MM.1S (cell line): ENCODE data around the gene GINM1.

Source experiments
- DNase-seq: peaks from one replicate; pipeline ENCODE4 v3.0.0-alpha.2; 2015
- H2AFZ ChIP-seq: fragments of 300-600 bp; sonication (generic); 2 replicates; pipeline ENCODE4 v1.6.0; 2016; ENCODE audit warnings: antibody characterized with exemption, low read length
- H3F3A ChIP-seq: fragments of 300-600 bp; sonication (generic); 2 replicates; pipeline ENCODE4 v1.6.1; 2016; ENCODE audit warnings: mild to moderate bottlenecking, antibody characterized with exemption, low read length, moderate library complexity, mixed read lengths; ENCODE audit not compliant: insufficient read depth
- H3K27ac ChIP-seq: fragments of 300-600 bp; sonication (generic); 2 replicates; pipeline ENCODE4 v1.5.1; 2016; ENCODE audit warnings: mild to moderate bottlenecking, low read length
- H3K27me3 ChIP-seq: fragments of 300-600 bp; sonication (generic); replicated peaks from 2 replicates; pipeline ENCODE4 v1.6.0; 2016; ENCODE audit warnings: low read length; ENCODE audit not compliant: insufficient read depth
- H3K36me3 ChIP-seq: fragments of 300-600 bp; sonication (generic); replicated peaks from 2 replicates; pipeline ENCODE4 v1.6.1; 2016; ENCODE audit warnings: mild to moderate bottlenecking, low read length, mixed read lengths; ENCODE audit not compliant: insufficient read depth
- H3K4me1 ChIP-seq: fragments of 300-600 bp; sonication (generic); 2 replicates; pipeline ENCODE4 v1.6.1; 2016; ENCODE audit warnings: low read length, mixed read lengths
- H3K4me2 ChIP-seq: fragments of 300-600 bp; sonication (generic); 2 replicates; pipeline ENCODE4 v1.6.0; 2016; ENCODE audit warnings: low read depth, low read length
- H3K4me3 ChIP-seq: fragments of 300-600 bp; sonication (generic); 2 replicates; pipeline ENCODE4 v1.5.1; 2016; ENCODE audit warnings: low read length, mixed read lengths
- H3K79me2 ChIP-seq: fragments of 300-600 bp; sonication (generic); 2 replicates; pipeline ENCODE4 v1.6.1; 2016; ENCODE audit warnings: mixed run types, low read length, mixed read lengths
- H3K9ac ChIP-seq: fragments of 300-600 bp; sonication (generic); 2 replicates; pipeline ENCODE4 v1.6.1; 2016; ENCODE audit warnings: low read length, mixed read lengths
- H3K9me2 ChIP-seq: fragments of 300-600 bp; sonication (generic); replicated peaks from 2 replicates; pipeline ENCODE4 v1.6.1; 2016; ENCODE audit warnings: mild to moderate bottlenecking, low read length, mixed read lengths; ENCODE audit not compliant: insufficient read depth
- H3K9me3 ChIP-seq: fragments of 300-600 bp; sonication (generic); replicated peaks from 2 replicates; pipeline ENCODE4 v1.6.1; 2016; ENCODE audit warnings: mild to moderate bottlenecking, low read length, mixed read lengths; ENCODE audit not compliant: insufficient read depth
- H4K20me1 ChIP-seq: fragments of 300-600 bp; sonication (generic); 2 replicates; pipeline ENCODE4 v1.6.1; 2016; ENCODE audit warnings: mild to moderate bottlenecking, low read length, moderate library complexity, mixed read lengths; ENCODE audit not compliant: insufficient read depth
- CTCF ChIP-seq: fragments of 300-600 bp; sonication (generic); IDR thresholded peaks from 2 replicates; pipeline ENCODE4 v1.5.1; 2016; ENCODE audit warnings: antibody characterized with exemption, low read length, mixed read lengths
- EZH2 ChIP-seq: fragments of 300-600 bp; sonication (generic); optimal IDR thresholded peaks from 2 replicates; pipeline ENCODE3; 2017; ENCODE audit warnings: low read depth, mild to moderate bottlenecking, antibody characterized with exemption, low read length, mixed read lengths
- EZH2phosphoT487 ChIP-seq: fragments of 300-600 bp; sonication (generic); IDR thresholded peaks from 2 replicates; pipeline ENCODE4 v1.6.1; 2018; ENCODE audit warnings: antibody characterized with exemption, low read length

Gene GINM1

GRCh38 chr6:149600508-149600907 lies 34.3 kb downstream of the GINM1 start:
- H3F3A ChIP-seq, result no peaks in the 10 kb centered on the region
- TF ChIP-seq EZH2phosphoT487 (no peak), CTCF (no peak), EZH2 (no peak)
- no peaks in the 10 kb centered on the region for H3K27me3 ChIP-seq
- no peaks in the 10 kb centered on the region for H3K4me1 ChIP-seq
- no peaks in the 10 kb centered on the region for H3K9me2 ChIP-seq
- no peaks in the 10 kb centered on the region for H3K9me3 ChIP-seq
- no peak overlapping the region for H2AFZ ChIP-seq
- no peaks in the 10 kb centered on the region for H3K36me3 ChIP-seq
- no peaks in the 10 kb centered on the region for H4K20me1 ChIP-seq
- DNase-seq, result no peak
- no peaks in the 10 kb centered on the region for H3K79me2 ChIP-seq
- H3K9ac ChIP-seq, result no peak overlapping the region
- H3K27ac ChIP-seq, result no peak overlapping the region
- H3K4me3 ChIP-seq, result no peak overlapping the region
- no peak overlapping the region for H3K4me2 ChIP-seq

- H3K27me3 ChIP-seq, result no peaks in the 10 kb centered on the region
- TF ChIP-seq CTCF, result no peak
- no peak for TF ChIP-seq EZH2
- TF ChIP-seq EZH2phosphoT487, result no peak
- no peaks in the 10 kb centered on the region for H3F3A ChIP-seq
- no peaks in the 10 kb centered on the region for H3K9me2 ChIP-seq
- no peaks in the 10 kb centered on the region for H3K9me3 ChIP-seq
- H3K27ac ChIP-seq, result no peak overlapping the region
- no peaks in the 10 kb centered on the region for H3K4me1 ChIP-seq
- H3K4me3 ChIP-seq, result no peak overlapping the region
- H3K9ac ChIP-seq, result no peak overlapping the region
- H3K79me2 ChIP-seq, result no peaks in the 10 kb centered on the region
- H3K4me2 ChIP-seq, result no peak overlapping the region
- no peaks in the 10 kb centered on the region for H3K36me3 ChIP-seq
- H4K20me1 ChIP-seq, result no peaks in the 10 kb centered on the region
- DNase-seq, result no peak
- no peak overlapping the region for H2AFZ ChIP-seq
Observed at GRCh38 chr6:149608381-149608982, 42.3 kb downstream of the GINM1 start.

- Histone ChIP-seq H3K79me2 (no peaks in the 10 kb centered on the region), H3K9ac (no peak overlapping the region), H3K4me2 (no peak overlapping the region), H4K20me1 (no peaks in the 10 kb centered on the region), H3K4me1 (no peaks in the 10 kb centered on the region), H3K27ac (no peak overlapping the region), H3K36me3 (no peaks in the 10 kb centered on the region), H3K4me3 (no peak overlapping the region), H3F3A (no peaks in the 10 kb centered on the region), H3K27me3 (no peaks in the 10 kb centered on the region), H3K9me3 (no peaks in the 10 kb centered on the region), H3K9me2 (no peaks in the 10 kb centered on the region), H2AFZ (no peak overlapping the region)
- TF ChIP-seq CTCF, result no peak
- no peak for TF ChIP-seq EZH2
- TF ChIP-seq EZH2phosphoT487, result no peak
- no peak for DNase-seq
Observed at GRCh38 chr6:149614337-149614736, 48.2 kb downstream of the GINM1 start.
